HG03103 (cell line): ENCODE results near the gene ADAM12.
"Not testable (repeated sequence)": the region's sequence is repeated elsewhere in the genome, so short reads cannot be mapped to it uniquely, and the experiment has no call there.

Experiments used
- ATAC-seq: cut with Tn5 transposase; IDR thresholded peaks from one replicate; pipeline ENCODE4 v1.9.1; 2021; ENCODE audit warnings: low read depth; ENCODE audit not compliant: unreplicated experiment

ADAM12 gene

DNA sequence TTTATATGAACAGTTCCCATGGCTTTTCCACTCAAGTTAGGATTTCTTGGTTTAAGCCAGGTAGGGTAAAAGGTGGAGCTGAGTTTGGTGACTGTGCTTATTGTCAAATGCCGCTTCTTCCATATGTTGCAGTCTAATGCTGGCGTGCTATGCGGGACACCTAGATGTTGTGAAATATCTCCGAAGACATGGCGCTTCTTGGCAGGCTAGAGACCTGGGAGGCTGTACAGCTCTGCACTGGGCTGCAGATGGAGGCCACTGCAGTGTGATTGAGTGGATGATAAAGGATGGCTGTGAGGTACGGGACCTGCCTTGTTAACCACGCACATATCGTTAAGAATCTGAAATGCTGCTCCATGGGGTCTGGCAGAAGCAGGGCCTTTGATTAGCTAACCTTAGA, 383.5 kb downstream of the ADAM12 start:
- ATAC-seq = no peak

DNA sequence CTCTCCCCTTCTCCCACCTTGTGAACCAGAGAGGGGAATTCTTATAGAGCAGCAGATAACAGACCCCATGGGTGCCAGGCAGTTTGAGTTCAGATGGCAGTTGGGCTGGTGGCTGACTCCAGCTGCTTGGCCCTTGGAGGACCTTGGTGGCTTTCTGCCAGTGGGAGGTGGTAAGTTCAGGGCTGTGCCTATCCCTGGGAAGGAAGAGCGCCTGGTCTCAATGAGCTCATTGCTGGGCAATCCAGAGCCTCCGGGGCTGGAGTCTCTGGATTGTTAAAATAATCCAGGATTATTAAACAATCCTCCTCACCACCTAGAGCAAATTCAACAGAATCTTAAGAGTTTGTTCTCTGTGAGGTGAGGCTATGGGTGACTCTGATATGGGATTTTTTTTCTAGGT, 386.7 kb downstream of the ADAM12 start:
- ATAC-seq = no peak

DNA sequence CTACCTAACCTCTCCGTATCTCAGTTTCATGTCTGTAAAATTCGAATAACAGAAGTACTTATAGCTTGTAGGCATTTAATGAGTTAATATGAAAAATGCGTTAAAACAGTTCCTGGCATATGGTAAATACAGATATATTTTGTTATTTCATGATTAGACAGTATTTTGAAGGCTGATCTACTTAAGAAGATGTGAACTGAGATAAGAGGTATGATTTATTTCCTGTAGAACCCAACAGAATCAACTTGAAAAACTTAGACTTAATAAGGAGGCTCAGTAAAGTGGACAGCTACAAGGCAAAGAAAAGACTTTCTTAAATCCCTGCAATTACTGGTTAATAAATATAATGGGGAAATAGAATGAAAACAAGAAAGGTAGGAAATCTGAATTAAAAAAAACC, 388.6 kb downstream of the ADAM12 start:
- ATAC-seq = no peak

DNA sequence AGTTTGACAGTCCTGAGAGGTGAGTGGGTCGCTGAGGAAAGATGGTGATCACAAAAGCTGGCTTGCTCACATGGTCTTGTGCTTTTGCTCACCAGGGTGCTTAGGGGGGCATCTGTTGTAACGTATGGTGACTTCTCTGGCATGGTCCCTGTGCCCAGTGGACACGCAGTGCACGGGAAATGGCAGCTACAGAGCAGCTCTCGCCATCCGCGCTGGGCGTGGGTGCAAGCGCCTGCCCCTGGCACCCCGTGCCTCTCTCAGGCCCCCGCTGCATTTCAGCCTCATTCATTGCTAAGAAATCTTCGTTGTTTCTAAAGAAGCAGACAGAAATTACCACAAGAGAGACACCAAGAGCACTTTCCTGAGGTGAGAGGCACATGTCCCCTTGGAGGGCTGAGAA, 390.7 kb downstream of the ADAM12 start:
- ATAC-seq = no peak

DNA sequence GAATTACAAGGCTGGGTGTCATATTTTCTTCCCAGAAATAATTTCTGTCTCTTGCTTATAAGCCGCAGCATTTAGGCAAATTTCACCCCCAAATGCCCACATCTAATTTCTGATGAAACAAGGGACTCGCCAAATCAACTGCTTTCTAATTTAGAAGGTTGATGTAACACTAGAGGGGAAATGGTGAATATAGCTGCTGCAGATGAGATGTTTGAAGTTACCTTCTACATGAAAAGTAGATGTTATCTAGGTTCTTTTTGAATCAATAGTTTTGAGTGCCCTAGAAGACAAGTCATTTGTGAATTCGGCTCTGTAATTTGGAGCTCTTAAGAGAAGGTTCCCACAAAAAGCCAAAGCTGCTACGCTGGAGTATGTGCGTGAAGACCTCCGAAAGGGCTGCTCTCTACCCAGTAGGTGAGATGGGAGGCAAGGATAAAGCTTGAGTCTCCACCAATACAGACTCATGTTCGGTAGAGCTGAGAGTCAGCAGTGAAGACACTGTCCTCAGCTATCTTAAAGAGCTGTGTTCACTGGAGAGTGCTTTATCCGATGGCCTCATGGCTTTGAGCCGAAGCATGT, 392.5 kb downstream of the ADAM12 start:
- ATAC-seq = no peak

DNA sequence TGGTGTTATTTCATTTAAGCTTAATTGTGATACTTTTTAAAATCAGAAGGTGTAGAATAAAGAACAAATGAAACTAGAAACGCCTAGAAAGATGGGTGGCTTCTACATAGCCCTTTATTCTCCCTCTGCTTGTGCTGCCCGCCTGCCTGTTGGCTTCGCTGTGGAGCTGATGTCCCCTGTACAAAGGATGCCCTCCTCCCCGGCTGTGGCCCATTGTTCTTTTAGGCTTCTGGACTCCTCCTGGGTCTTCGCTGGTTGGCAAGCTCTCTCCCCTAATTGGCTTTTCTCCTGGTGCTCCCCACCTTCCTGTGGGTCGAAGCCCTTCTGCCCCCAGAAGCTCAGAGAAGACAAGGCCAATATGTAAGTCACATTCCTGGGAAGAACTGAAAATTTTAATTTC, 393.7 kb downstream of the ADAM12 start:
- ATAC-seq = no peak

DNA sequence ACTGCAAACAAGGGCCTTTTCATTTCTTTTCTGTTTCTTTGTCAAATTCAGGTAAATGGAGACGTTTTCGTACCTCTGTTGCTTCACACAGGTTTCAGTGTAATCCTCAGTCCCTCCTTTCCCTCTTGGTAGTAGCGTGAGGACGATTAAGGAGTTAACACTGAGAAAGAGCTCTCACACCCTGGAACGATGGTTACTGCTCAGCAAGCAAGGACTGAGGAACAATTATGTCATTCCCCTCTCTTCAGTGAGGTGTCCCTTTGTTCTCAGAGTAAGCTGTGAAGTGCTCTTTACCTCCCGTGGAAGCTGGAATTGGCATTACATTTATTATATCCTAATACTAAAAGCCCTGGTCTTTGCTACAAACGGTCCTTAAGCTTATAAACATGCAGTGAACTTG, 396.0 kb downstream of the ADAM12 start:
- no peak for ATAC-seq

DNA sequence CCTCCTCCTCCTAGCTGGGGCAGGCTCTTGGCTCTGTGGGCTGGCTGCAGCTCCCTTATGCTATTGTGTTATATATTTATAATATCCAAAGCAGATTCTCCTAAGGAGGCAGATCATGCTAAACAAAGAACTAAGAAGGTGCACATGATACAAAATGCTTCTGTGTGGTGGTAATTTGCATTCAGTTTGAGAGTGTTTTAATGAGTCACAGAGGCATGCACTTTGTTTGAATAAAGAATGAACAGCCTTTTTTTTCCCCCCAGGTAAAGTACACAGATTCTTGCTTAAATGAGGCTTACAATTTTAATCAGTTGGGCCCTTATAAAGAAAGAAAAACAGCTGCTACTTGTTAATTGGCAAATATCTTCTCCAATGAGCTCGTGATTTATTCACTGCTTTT, 396.9 kb downstream of the ADAM12 start:
- ATAC-seq = no peak

DNA sequence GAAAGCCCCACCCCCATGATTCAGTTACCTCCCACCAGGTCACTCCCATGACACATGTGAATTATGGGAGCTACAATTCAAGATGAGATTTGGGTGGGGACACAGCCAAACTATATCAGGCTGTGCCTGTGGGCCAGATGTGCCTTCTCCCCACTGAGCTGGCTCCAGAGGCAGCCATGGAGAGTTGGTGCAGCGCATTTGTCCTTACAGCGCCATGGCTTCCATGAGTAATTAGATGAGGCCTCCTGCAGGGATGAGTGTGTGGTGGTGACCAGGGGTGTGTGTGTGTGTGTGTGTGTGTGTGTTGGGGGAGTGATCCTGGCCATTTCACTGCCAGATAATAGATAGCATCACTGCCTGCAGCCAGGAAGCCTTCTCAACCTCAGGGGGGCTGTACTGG, 397.3 kb downstream of the ADAM12 start:
- ATAC-seq = no peak

DNA sequence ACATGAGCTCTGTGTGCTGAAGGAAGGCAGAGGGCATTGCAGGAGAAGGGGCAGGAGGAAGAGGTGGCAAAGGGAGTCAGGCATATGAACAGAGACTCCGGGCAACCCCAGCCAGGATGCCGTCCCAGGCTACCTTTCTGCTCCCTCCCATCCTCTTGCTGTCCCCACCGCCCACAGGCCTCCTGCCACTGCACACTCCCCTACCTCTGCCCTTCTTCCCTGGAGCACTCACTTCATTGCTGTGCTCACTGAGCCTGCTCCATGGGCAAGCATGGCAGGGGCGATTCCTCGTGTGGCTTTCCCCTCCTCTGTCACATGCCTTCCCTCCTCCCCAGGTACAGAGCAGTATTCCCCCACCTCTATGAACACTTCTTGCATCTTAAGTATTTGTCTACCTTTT, 398.5 kb downstream of the ADAM12 start:
- ATAC-seq = no peak

DNA sequence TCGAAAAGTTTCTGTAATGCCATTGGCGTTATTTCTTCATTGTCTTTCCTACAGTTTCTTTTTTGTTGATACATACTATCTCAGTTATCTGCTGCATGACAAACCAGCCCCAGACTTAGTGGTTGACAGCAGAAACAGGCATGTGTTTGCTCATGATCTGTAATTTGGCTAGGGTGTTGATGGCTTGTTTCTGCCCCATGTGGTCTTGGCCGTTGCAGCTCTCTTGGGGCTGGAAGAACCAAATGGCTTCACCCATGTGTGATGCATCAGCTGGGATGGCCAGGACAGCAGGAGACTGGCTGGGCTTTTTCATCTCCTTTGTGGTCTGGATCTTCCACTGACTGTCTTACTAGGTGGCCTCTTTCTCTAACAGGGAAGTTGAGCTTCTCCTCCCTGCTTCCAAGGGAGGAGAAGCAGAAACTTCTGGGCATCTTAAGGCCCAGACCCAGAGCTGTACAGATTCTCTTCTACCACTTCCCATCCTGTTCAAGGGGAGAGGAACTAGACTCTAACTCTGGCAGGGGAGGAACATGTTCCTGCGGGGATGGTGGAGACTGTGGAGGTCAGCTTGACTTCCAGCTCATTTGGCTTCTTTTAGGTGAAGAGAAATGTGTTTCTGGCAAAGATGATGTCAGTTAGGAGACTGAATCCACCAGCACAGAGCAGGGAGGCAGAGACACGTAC, 402.6 kb downstream of the ADAM12 start:
- no peak for ATAC-seq

DNA sequence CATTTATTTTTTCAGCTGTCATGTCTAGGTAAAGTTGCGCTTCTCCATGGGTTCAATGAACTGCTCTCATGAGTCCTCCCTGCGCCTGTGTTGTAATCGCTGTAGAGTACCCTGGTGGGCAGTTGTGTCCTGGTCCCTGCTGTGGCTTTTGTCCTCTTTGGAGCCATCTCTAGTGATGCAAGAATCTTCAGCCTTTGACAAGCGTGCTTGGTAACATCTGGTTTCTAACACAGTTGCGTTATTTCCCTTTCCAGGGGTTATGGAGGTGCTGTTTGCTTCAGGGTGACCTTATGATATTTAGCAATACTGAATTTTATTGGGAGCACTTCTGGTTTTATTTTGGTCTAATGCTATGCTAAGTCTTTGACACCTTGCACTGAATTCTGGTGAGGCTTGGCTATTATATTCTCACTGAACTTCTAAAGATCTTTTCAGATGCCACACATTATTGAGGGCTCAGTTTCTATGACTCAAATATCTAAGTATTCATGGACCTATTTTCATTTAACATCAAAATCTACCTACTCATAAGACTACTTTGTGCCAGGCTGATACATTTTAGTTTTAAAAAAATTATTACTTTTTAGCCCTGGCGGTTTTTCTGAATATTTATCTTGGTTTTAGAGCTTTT, 403.3 kb downstream of the ADAM12 start:
- no peak for ATAC-seq

DNA sequence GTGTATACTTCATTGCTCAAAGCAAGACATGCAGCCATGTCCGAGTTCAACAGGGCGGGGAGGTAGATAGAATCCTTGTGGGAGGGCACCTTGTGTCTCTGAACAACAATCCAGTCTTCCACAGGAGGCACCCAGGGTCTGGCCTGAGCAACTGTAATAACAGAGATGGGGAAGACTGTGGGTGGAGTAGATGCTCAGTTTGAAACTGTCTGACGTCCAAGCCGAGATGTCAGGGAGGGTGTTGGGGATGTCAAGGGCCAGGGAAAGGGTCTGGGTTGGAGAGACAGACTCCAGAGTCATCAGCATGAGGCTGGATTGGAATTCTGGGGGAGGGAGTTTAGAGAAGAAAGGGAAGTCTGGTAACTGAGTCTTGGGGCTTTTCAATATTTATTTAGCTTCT, 403.9 kb downstream of the ADAM12 start:
- ATAC-seq = no peak

DNA sequence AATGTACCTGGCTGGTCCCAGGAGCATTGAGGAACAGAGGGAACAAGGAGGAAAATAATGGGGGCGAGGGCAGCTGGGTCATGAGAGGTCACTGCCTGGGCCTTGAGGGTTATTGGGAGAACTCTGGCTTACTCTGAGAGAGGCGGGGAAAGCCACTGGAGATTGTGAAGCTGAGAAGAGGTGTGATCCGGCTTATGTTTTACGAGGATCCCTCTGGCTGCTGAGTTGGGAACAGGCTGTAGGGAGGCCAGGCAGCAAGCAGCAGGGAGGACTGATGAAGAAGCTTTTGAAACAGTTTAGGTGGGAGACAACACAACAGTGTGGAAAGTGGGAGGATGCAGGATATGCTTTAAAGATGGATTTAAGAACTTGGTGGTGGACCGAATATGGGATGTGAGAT, 404.6 kb downstream of the ADAM12 start:
- ATAC-seq = no peak

DNA sequence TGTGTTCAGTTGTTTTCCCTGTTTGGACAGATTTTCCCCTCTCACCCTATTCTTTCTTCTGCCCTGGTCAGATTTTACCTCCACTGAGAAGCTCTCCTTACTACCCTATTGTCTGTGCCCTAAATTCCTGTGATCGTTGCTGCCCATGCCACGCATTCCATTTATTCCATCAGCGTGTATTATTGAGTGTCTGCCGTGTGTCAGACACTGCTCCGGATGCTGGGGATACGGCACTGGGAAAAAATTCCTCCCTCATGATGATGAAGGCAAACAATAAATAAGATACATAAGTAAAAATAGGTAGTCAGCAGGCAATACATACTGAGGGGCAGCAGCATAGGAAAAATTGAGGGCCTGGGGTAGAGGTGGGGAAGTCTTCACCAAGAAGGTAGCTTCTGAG, 405.1 kb downstream of the ADAM12 start:
- no peak for ATAC-seq

DNA sequence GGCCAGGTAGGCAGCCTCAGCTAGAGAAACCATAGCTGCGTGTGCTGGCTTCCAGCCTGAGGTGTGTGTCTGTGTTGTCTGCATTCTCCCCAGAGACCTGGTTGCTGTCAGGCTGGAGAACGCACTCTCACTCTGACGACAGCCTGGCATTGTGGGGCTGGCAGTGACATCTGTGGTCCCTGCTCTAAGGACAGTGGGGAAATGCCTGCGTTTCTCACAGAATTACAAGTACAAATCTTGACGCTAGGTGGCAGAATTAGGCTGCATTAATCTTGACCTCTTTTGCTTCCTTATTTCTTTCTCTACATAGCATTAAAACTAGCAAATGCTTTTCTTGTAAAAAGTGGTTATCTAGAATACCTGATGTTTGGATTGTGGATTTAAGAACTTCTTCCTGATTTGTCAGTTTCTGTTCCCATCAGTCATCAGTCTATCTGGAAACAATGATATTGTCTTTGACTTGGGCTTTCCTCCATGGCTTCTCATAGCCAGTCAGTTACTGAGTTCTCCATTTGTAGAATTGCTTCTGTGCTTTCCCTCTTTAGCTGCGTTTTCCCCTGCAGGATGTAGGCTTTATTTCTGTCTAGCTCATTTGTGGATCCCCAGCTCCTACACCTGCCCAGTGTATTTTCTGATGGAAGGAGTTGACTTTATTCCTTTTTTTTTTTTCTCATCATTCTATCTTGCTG, 405.9 kb downstream of the ADAM12 start:
- peak; percentile 76 for ATAC-seq

DNA sequence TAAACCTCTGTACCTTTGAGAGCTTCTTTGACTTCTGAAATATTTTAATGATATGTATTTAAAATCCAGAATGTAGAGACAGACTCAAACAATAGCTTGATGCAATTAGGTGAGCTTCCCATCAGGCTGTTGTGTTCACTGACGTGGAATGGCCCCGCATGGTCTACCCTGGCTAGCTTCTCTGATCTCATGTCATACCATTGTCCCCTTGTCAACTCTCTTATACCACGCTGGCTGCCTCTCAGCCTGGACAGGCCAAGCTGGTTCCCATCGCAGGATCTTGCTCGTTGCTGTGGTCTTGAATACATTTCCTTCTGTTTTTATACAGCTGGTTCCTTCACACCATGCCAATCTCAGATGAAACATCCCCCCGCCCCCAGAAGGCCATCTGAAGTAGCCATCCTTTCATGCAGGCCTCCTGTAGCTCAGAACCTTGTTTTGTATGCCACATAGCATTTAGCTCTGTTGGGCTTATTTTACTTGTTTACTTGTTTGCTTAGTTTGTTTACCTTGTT, 407.7 kb downstream of the ADAM12 start:
- ATAC-seq = no peak

DNA sequence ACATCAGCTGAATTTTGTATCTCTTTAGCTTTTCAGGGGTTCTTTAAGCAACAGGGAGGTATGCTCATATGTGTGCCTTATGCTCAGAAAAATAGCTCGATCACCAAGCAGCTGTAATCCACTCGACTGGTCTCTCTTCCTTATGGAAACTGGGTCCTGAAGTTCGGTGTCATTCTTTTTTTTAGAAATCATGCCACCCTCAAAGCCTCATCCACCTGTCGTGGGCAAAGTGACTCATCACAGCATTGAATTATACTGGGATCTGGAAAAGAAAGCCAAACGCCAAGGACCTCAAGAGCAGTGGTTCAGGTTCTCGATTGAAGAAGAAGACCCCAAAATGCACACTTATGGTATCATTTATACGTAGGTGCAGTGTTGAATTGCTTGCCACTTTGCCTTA, 408.3 kb downstream of the ADAM12 start:
- ATAC-seq = no peak

DNA sequence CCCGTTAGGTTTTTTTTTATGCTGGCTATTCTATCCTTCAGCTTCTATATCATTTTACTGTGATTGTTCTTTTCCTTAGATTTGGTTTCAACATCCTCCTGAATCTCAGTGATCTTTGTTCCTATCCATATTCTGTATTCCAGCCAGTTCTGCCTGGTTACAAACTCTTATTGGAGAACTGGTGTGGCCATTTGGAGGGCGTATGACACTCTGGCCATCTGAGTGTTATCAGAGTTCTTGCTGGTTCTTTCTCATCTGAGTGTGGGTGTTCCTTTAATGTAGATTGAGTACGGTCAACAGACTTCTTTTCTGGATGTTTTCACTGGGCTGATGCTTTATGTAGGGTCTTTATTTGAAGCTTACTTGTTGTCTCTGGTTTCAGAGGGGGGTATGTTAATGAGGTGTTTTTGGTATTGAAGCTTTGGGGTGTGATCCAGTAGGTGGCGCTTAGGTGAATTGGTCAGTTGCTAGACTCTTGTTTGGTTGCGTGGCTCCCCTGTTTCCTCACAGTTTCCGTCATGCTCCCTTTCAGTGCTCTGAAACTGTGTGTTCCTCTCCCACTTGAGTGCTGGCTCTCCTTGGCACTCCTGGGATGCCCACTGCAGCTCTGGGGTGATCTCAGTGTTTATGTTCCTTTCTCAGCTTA, 411.2 kb downstream of the ADAM12 start:
- ATAC-seq = no peak

DNA sequence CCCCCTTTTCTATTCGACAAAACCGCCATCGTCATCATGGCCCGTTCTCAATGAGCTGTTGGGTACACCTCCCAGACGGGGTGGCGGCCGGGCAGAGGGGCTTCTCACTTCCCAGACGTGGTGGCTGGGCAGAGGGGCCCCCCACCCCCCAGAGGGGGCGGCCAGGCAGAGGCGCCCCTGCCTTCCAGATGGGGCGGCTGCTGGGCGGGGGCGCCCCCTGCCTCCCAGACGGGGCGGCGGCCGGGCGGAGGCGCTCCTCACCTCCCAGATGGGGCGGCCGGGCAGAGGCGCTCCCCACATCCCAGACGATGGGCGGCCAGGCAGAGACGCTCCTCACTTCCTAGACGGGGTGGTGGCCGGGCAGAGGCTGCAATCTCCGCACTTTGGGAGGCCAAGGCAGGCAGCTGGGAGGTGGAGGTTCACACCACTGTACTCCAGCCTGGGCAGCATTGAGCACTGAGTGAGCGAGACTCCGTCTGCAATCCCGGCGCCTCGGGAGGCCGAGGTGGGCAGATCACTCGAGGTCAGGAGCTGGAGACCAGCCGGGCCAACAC, 418.1 kb downstream of the ADAM12 start:
- not testable (repeated sequence) for ATAC-seq

DNA sequence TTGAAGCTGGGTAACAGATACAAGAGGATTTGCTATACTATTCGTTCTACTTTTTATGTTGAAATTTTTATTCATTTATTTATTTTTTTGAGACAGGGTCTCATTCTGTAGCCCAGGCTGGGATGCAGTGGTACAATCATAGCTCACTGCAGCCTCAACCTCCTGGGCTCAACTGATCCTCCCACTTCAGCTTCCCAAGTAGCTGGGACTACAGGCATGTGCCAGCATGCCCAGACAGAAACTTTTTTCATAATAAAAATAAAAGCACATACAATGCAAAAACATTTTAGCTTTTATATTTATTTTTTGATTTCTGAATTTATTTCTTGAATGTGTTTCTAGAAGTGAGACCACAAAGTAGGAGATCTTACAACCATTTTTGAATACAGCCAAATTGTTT, 420.7 kb downstream of the ADAM12 start:
- ATAC-seq = no peak
